ENCODE measurements around the gene PREX1.

Gene PREX1

GRCh38 chr20:48841196-48841874, 13.5 kb upstream of the PREX1 start:
- DNase-seq (ENCODE audit: low read depth) = no peak
- no peak for TF ChIP-seq CTCF (IDR thresholded peaks at IDR 0.05; ENCODE audit: low read length, missing control alignments)
- no peak overlapping the region for H3K4me3 ChIP-seq (replicated peaks; ENCODE audit: low read depth, low read length)

DNA sequence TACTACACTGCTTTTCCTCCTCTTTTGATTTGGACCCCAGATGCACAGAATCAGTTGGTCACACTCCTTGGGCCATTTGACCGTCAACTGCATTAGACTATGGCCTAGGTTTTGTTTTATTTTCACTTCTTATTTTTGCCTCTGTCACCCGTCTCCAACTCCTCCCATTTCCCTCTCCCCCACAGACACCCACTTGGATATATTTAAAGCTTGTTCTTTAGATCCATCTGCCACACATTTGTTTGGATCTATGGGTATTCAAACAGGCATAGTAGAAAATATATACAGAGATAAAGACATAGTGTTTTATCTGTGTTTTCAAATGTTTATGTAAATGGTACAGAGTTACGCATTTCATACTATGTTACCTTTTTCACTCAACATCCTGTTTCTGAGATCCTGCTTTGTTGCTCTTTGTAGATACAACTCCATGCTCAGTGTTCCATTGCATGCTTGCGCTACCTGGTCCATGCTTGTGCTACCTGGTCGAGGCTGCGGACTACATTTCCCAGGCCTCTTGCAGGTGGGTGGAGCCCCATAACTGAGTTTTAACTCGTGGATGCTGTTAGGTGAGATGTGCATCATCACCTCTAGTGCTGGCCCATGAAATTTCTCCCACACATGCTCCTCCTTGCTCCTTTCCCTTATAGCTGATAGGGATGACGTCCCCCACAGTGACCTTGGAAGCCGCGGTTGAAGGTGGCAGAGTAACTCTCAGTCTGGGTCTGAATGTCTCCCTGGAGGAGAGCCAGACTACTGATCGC, 11.5 kb upstream of the PREX1 start:
- DNase-seq (ENCODE audit: low read depth) = no peak
- no peak for TF ChIP-seq CTCF (IDR thresholded peaks at IDR 0.05; ENCODE audit: low read length, missing control alignments)
- H3K4me3 ChIP-seq (replicated peaks; ENCODE audit: low read depth, low read length) = no peak overlapping the region

DNA sequence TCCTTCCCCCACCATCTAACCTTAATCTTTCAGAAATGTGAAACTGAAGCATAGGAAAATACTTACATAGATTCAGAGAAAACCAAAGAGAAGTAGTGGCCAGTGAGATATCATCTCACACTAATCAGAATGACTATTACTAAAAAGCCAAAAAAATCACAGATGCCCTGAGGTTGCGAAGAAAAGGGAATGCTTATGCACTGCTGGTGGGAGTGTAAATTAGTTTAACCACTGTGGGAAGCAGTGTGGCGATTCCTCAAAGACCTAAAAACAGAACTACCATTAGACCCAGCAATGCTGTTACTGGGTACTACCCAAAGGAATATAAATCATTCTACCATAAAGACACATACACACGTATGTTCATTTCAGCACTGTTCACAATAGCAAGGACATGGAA, 9.2 kb upstream of the PREX1 start:
- no peak for DNase-seq (ENCODE audit: low read depth)
- no peak overlapping the region for H3K4me3 ChIP-seq (replicated peaks; ENCODE audit: low read depth, low read length)
- TF ChIP-seq CTCF (IDR thresholded peaks at IDR 0.05; ENCODE audit: low read length, missing control alignments) = no peak

GRCh38 chr20:48835390-48835789, 7.6 kb upstream of the PREX1 start:
- DNase-seq (ENCODE audit: low read depth) = no peak
- TF ChIP-seq CTCF (IDR thresholded peaks at IDR 0.05; ENCODE audit: low read length, missing control alignments) = no peak
- H3K4me3 ChIP-seq (replicated peaks; ENCODE audit: low read depth, low read length) = no peak overlapping the region

DNA sequence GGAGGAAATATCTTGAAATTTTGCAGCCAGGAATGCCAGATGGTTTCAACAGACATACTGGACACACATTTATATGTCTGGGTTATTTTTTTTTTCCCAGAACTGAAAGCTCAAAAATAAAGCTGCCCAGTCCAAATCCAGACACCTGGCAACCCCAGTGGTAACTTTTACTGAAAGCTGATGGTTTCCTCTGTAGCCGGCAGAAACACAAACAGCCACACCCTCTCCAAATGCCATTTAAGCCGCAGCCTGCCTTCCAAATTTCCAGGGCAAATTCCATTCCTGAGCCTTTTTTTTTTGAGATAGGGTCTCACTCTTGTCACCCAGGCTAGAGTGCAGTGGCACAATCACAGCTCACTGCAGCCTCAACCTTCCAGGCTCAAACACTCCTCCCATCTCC, 6.5 kb upstream of the PREX1 start:
- no peak for TF ChIP-seq CTCF (IDR thresholded peaks at IDR 0.05; ENCODE audit: low read length, missing control alignments)
- no peak for DNase-seq (ENCODE audit: low read depth)
- no peak overlapping the region for H3K4me3 ChIP-seq (replicated peaks; ENCODE audit: low read depth, low read length)

DNA sequence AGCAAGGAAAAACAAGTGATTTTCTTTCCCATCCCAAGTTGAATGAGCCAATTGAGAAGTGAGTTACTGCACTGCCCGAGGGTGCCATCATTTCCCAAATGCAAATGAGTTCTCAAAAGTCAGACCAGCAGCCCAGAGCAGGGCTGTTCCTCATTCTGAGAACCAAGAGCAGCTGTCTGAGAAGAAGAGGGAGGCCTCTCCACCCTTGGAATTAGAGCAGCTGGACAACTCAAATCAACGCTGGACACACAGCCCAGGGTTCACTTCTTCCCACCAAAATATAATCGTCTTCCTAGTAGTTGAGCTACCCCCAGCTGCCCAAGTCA, 4.6 kb upstream of the PREX1 start:
- H3K4me3 ChIP-seq (replicated peaks; ENCODE audit: low read depth, low read length) = no peak overlapping the region
- TF ChIP-seq CTCF (IDR thresholded peaks at IDR 0.05; ENCODE audit: low read length, missing control alignments) = no peak
- DNase-seq (ENCODE audit: low read depth) = no peak
